ENCODE data around the gene EXOC6B. TPM values are rescaled to one million over a fixed set of nuclear protein-coding genes. Genes with fewer than 3 reads are reported as not detected.
A peak's percentile ranks its signal among the peaks of the same experiment; 100 is the strongest.

The EXOC6B gene
- total RNA-seq, 2 experiments from 2014 or later, result 6.2 to 8.3 TPM

- Mint-ChIP-seq H3K27me3 (peaks cover 7% of the 10 kb centered on the region), H3K4me1 (ENCODE audit: low read depth) (no peaks in the 10 kb centered on the region), H3K4me3 (no peak overlapping the region), H3K9me3 (no peaks in the 10 kb centered on the region), H3K36me3 (ENCODE audit: low read depth) (no peaks in the 10 kb centered on the region), H3K27ac (no peak overlapping the region)
- ChIA-PET CTCF (interaction anchor here (2.5 kb wide), 1 partner anchor 9 kb away, joined by 8 read pairs; no protein-coding TSS in a partner anchor), POLR2A (no interaction called here)
- DNase-seq (no peak), ATAC-seq (no peak)
- TF ChIP-seq CTCF (IDR thresholded peaks at IDR 0.05), result no peak
- intact Hi-C loops (cut with micrococcal nuclease), result no loop called here
Measured at GRCh38 chr2:72128059-72128842, 697.6 kb downstream of the EXOC6B start.

GRCh38 chr2:72127401-72128058 is 698.3 kb downstream of the EXOC6B start:
- H3K4me3 Mint-ChIP-seq, result no peak overlapping the region
- H3K9me3 Mint-ChIP-seq, result peaks cover 6% of the 10 kb centered on the region
- intact Hi-C loops (cut with micrococcal nuclease), result no loop called here
- no peak for TF ChIP-seq CTCF (IDR thresholded peaks at IDR 0.05)
- ATAC-seq (no peak), DNase-seq (no peak)
- no peak overlapping the region for H3K27ac Mint-ChIP-seq
- CTCF ChIA-PET, result interaction anchor here (2.5 kb wide), 1 partner anchor 10 kb away, joined by 8 read pairs; no protein-coding TSS in a partner anchor
- POLR2A ChIA-PET, result no interaction called here
- H3K27me3 Mint-ChIP-seq, result peaks cover 8% of the 10 kb centered on the region
- no peaks in the 10 kb centered on the region for H3K36me3 Mint-ChIP-seq (ENCODE audit: low read depth)
- no peaks in the 10 kb centered on the region for H3K4me1 Mint-ChIP-seq (ENCODE audit: low read depth)

- ChIA-PET CTCF (interaction anchor here (2.5 kb wide), 1 partner anchor 11 kb away, joined by 8 read pairs; no protein-coding TSS in a partner anchor), POLR2A (no interaction called here)
- no peak for TF ChIP-seq CTCF (IDR thresholded peaks at IDR 0.05)
- peak; percentile 13 for ATAC-seq
- Mint-ChIP-seq H3K4me1 (ENCODE audit: low read depth) (no peaks in the 10 kb centered on the region), H3K4me3 (no peak overlapping the region), H3K27me3 (peaks cover 15% of the 10 kb centered on the region), H3K9me3 (peaks cover 7% of the 10 kb centered on the region), H3K36me3 (ENCODE audit: low read depth) (no peaks in the 10 kb centered on the region), H3K27ac (no peak overlapping the region)
- intact Hi-C loops (cut with micrococcal nuclease), result no loop called here
- no peak for DNase-seq
Measured at GRCh38 chr2:72126186-72127100, 699.4 kb downstream of the EXOC6B start.

Other genes with a start within 250 kb of the EXOC6B start
- gene SPR, start 61.4 kb upstream of the EXOC6B start, total RNA-seq, result 1 to 10 TPM; 7.8 to 9.4 TPM
- gene EMX1, start 91.5 kb upstream of the EXOC6B start, total RNA-seq, result not detected
- 1 to 10 TPM; 7.4 to 9.6 TPM for gene SFXN5, start 245.7 kb upstream of the EXOC6B start, total RNA-seq

Measured in activated CD8-positive, alpha-beta T cell treated with anti-CD3 and anti-CD28 coated beads for 36 hours (primary cell).